ENCODE measurements around the gene HOXB4.

- TF ChIP-seq SP1 (IDR thresholded peaks at IDR 0.05; ENCODE audit: low read depth) (no peak), RAD21 (IDR thresholded peaks at IDR 0.05; ENCODE audit: low read depth) (no peak)
These were observed 15.2 kb downstream of the HOXB4 start for GRCh38 chr17:48562934-48563333.
